Measurements from ENCODE around the gene LDLRAD3. TPM values are rescaled to one million over a fixed set of nuclear protein-coding genes. Genes with fewer than 3 reads are reported as not detected.

The LDLRAD3 gene
- polyA plus RNA-seq, 3 donors = 7.3 to 14.1 (median 10.4) TPM

- Histone ChIP-seq H3K79me2 (ENCODE audit: insufficient read depth, low read length) (no peaks in the 10 kb centered on the region), H3K4me1 (ENCODE audit: control insufficient read depth in 1 of 2, insufficient read depth in 2 of 2, low read length in 2 of 2) (peaks cover 4 to 6% of the 10 kb centered on the region in 2 donors), H3K27ac (ENCODE audit: low read depth in 1 of 2, low read length in 2 of 2) (no peak overlapping the region), H3K9ac (ENCODE audit: insufficient read depth, low read length, poor library complexity, severe bottlenecking) (no peak overlapping the region), H3K27me3 (ENCODE audit: control insufficient read depth in 2 of 2, insufficient read depth in 2 of 2, low read length in 2 of 2) (no peaks in the 10 kb centered on the region), H3K9me3 (replicated peaks in 1 of 2; ENCODE audit: control insufficient read depth in 1 of 2, insufficient read depth in 1 of 2, low read length in 2 of 2) (peaks cover 0 to 6% of the 10 kb centered on the region in 2 donors), H4K20me1 (ENCODE audit: insufficient read depth, low read length) (peaks cover 31% of the 10 kb centered on the region), H2AFZ (ENCODE audit: insufficient read depth, low read depth, low read length, poor library complexity, severe bottlenecking) (no peak overlapping the region), H3K4me2 (replicated peaks; ENCODE audit: extremely low read depth, low read length, poor library complexity, severe bottlenecking) (no peak overlapping the region), H3K36me3 (replicated peaks in 1 of 2; ENCODE audit: control insufficient read depth in 1 of 2, insufficient read depth in 2 of 2, low read length in 2 of 2) (no peaks in the 10 kb centered on the region), H3K4me3 (replicated peaks in 1 of 3; ENCODE audit: low read depth in 2 of 3, low read length in 3 of 3) (no peak overlapping the region)
- peaks cover 0 to 18% (median 4%) of the 10 kb centered on the region in 7 donors for H3K9me3 Mint-ChIP-seq
- peaks cover 18% of the 10 kb centered on the region for H3K4me1 Mint-ChIP-seq
- intact Hi-C loops (cut with micrococcal nuclease) = no loop called here
- WGBS (ENCODE audit: insufficient coverage) = 96% methylated on average over 8 of the region's 8 CpGs
- peak overlapping the region in 1 of 7 donors; percentile 21 for H3K27ac Mint-ChIP-seq
- DNase-seq = no peak
- no peak overlapping the region for H3K4me3 Mint-ChIP-seq
- TF ChIP-seq CTCF (IDR thresholded peaks at IDR 0.05) = no peak
- peaks cover 0 to 2% (median 1%) of the 10 kb centered on the region in 3 donors for H3K27me3 Mint-ChIP-seq (ENCODE audit: low read depth in 3 of 3)
- H3K36me3 Mint-ChIP-seq = peaks cover 2 to 5% of the 10 kb centered on the region in 2 donors
These were observed 38.2 kb downstream of the LDLRAD3 start for GRCh38 chr11:35982061-35982460.

- Mint-ChIP-seq H3K4me1 (peaks cover 18% of the 10 kb centered on the region), H3K27ac (no peak overlapping the region), H3K27me3 (ENCODE audit: low read depth in 3 of 3) (peaks cover 0 to 5% (median 0%) of the 10 kb centered on the region in 3 donors), H3K4me3 (no peak overlapping the region), H3K9me3 (peaks cover 0 to 20% (median 4%) of the 10 kb centered on the region in 7 donors), H3K36me3 (peaks cover 0 to 2% of the 10 kb centered on the region in 2 donors)
- no peaks in the 10 kb centered on the region for H3K27me3 ChIP-seq (ENCODE audit: control insufficient read depth in 2 of 2, insufficient read depth in 2 of 2, low read length in 2 of 2)
- DNase-seq = no peak
- no peak overlapping the region for H2AFZ ChIP-seq (ENCODE audit: insufficient read depth, low read depth, low read length, poor library complexity, severe bottlenecking)
- H3K4me2 ChIP-seq (replicated peaks; ENCODE audit: extremely low read depth, low read length, poor library complexity, severe bottlenecking) = no peak overlapping the region
- H3K36me3 ChIP-seq (replicated peaks in 1 of 2; ENCODE audit: control insufficient read depth in 1 of 2, insufficient read depth in 2 of 2, low read length in 2 of 2) = no peaks in the 10 kb centered on the region
- no peaks in the 10 kb centered on the region for H3K79me2 ChIP-seq (ENCODE audit: insufficient read depth, low read length)
- peaks cover 36% of the 10 kb centered on the region for H4K20me1 ChIP-seq (ENCODE audit: insufficient read depth, low read length)
- H3K9me3 ChIP-seq (replicated peaks in 1 of 2; ENCODE audit: control insufficient read depth in 1 of 2, insufficient read depth in 1 of 2, low read length in 2 of 2) = peaks cover 0 to 6% of the 10 kb centered on the region in 2 donors
- peaks cover 4 to 6% of the 10 kb centered on the region in 2 donors for H3K4me1 ChIP-seq (ENCODE audit: control insufficient read depth in 1 of 2, insufficient read depth in 2 of 2, low read length in 2 of 2)
- no peak overlapping the region for H3K27ac ChIP-seq (ENCODE audit: low read depth in 1 of 2, low read length in 2 of 2)
- no peak overlapping the region for H3K4me3 ChIP-seq (replicated peaks in 1 of 3; ENCODE audit: low read depth in 2 of 3, low read length in 3 of 3)
- no CpG with 5 or more reads among the region's 1 CpG for WGBS (ENCODE audit: insufficient coverage)
- H3K9ac ChIP-seq (ENCODE audit: insufficient read depth, low read length, poor library complexity, severe bottlenecking) = no peak overlapping the region
- TF ChIP-seq CTCF (IDR thresholded peaks at IDR 0.05) = no peak
- intact Hi-C loops (cut with micrococcal nuclease) = no loop called here
These were observed 40.1 kb downstream of the LDLRAD3 start for GRCh38 chr11:35983981-35984380.
